Measurements from ENCODE around the gene SCFD2. TPM values are rescaled to one million over a fixed set of nuclear protein-coding genes. Genes with fewer than 3 reads are reported as not detected.

SCFD2 gene
- total and polyA plus RNA-seq, 2 donors (not counting 3 experiments of a cell fraction or from before 2014, with no cell fraction given), result 12.3 to 22.8 TPM

- Histone ChIP-seq H3K27me3 (ENCODE audit: control insufficient read depth in 2 of 2, insufficient read depth in 2 of 2, low read length in 2 of 2) (no peaks in the 10 kb centered on the region), H3K27ac (ENCODE audit: insufficient read depth, low read depth, low read length) (no peak overlapping the region), H3K9ac (replicated peaks; ENCODE audit: extremely low read depth, insufficient read depth, low read length) (no peak overlapping the region), H3K9me1 (replicated peaks; ENCODE audit: control insufficient read depth, extremely low read depth, insufficient read depth, low read length) (no peaks in the 10 kb centered on the region), H3K4me2 (ENCODE audit: insufficient read depth, low read length) (no peak overlapping the region), H3K79me2 (ENCODE audit: control insufficient read depth, insufficient read depth, low read length) (no peaks in the 10 kb centered on the region), H3K36me3 (ENCODE audit: control insufficient read depth in 2 of 2, extremely low read depth in 1 of 2, insufficient read depth in 2 of 2, low read length in 2 of 2) (no peaks in the 10 kb centered on the region), H3K4me1 (ENCODE audit: control insufficient read depth, extremely low read depth, insufficient read depth, low read length) (no peaks in the 10 kb centered on the region), H4K20me1 (replicated peaks; ENCODE audit: control insufficient read depth, extremely low read depth, insufficient read depth, low read length) (no peaks in the 10 kb centered on the region), H3K4me3 (replicated peaks in 1 of 3; ENCODE audit: insufficient read depth in 1 of 3, low read depth in 1 of 3, low read length in 3 of 3) (no peak overlapping the region), H2AFZ (ENCODE audit: low read depth, low read length) (no peak overlapping the region), H3K9me3 (replicated peaks; ENCODE audit: control insufficient read depth, insufficient read depth, low read length) (no peaks in the 10 kb centered on the region)
- no peak for TF ChIP-seq EZH2 (IDR thresholded peaks at IDR 0.05; ENCODE audit: borderline replicate concordance, low read depth, low read length, severe bottlenecking)
- TF ChIP-seq GATA2 (IDR thresholded peaks at IDR 0.05; ENCODE audit: insufficient read depth, insufficient read length, low read depth, low read length), result no peak
- TF ChIP-seq CTCF (IDR thresholded peaks at IDR 0.05; ENCODE audit: extremely low read depth in 1 of 2, insufficient read depth in 1 of 2, low read depth in 1 of 2, low read length in 2 of 2), result no peak
- TF ChIP-seq MAX (IDR thresholded peaks at IDR 0.05; ENCODE audit: insufficient read depth, insufficient read length), result no peak
- no peak for TF ChIP-seq FOS (IDR thresholded peaks at IDR 0.05; ENCODE audit: borderline replicate concordance, insufficient read depth, low read length)
- TF ChIP-seq POLR2A (IDR thresholded peaks at IDR 0.05; ENCODE audit: low read depth, low read length), result no peak
- TF ChIP-seq MYC (IDR thresholded peaks at IDR 0.05; ENCODE audit: low read depth, low read length), result no peak
- TF ChIP-seq JUN (IDR thresholded peaks at IDR 0.05; ENCODE audit: borderline replicate concordance, insufficient read depth, insufficient read length, low read depth), result no peak
- no peak for TF ChIP-seq POLR2AphosphoS5 (IDR thresholded peaks at IDR 0.05; ENCODE audit: insufficient read depth, low read depth, low read length)
- dilution Hi-C loops (cut with MboI; ENCODE audit: extremely low pct_ligation_motif_present, low sequenced_read_pairs), result no loop called here
- FAIRE-seq (no peak), DNase-seq (ENCODE audit: low read depth, low spot score) (no peak)
- intact Hi-C loops (cut with micrococcal nuclease), result loop anchor here (10.0 kb wide), 1 partner anchor 483 kb away; the partner anchor contains the start of gene USP46
- ChIA-PET POLR2A (no interaction called here), CTCF (no interaction called here)
- no TSS peak for BruUV-seq (replicated peaks)
Observed at GRCh38 chr4:53137468-53137867, 228.4 kb downstream of the SCFD2 start.
